Lower lobe of right lung (tissue), 2 donors: ENCODE results near the gene MUCL3. TPM values are rescaled to one million over a fixed set of nuclear protein-coding genes. Genes with fewer than 3 reads are reported as not detected.

ENCODE experiments used
- ATAC-seq, 2 donors: fragments of 200-7000 bp; cut with Tn5 transposase; one replicate each; pipeline ENCODE4 v1.9.1; 2020 to 2022; ENCODE audit warnings: mild to moderate bottlenecking in 2 of 2, moderate library complexity in 2 of 2
- DNase-seq: peaks from one replicate; pipeline ENCODE4 v3.0.0-alpha.2; 2020
- H3K27ac ChIP-seq: fragments of 200-600 bp; one replicate; pipeline ENCODE4 v1.8.0; 2022
- H3K27me3 ChIP-seq: fragments of 200-600 bp; one replicate; pipeline ENCODE4 v1.8.0; 2022; ENCODE audit warnings: low read depth
- H3K36me3 ChIP-seq: fragments of 200-600 bp; one replicate; pipeline ENCODE4 v1.8.0; 2022; ENCODE audit warnings: mild to moderate bottlenecking
- H3K4me1 ChIP-seq: fragments of 200-600 bp; one replicate; pipeline ENCODE4 v1.8.0; 2022
- H3K4me3 ChIP-seq: fragments of 200-600 bp; one replicate; pipeline ENCODE4 v1.8.0; 2022; ENCODE audit warnings: mild to moderate bottlenecking
- H3K9me3 ChIP-seq: fragments of 200-600 bp; one replicate; pipeline ENCODE4 v1.8.0; 2022
- intact Hi-C: fragments of 100-400 bp; cut with DNase I; formaldehyde crosslinking; loops from one replicate; pipeline ENCODE4 v1.11.0; 2022
- long read RNA-seq: library from polyadenylated mRNA; unstranded; transcript quantifications from one replicate; pipeline ENCODE4 v2.0.0, GENCODE V29; 2021
- total RNA-seq: library from RNA; stranded (reverse); fragmentation: NEBNext Ultra II Directional; extraction: Animal tissue kit (Norgen Biotek cat#: 25700); gene quantifications from one replicate; pipeline ENCODE4 v1.2.1, GENCODE V29; 2021
- TF ChIP-seq, protein P1 (sequence below): fragments of 200-600 bp; IDR thresholded peaks from one replicate; pipeline ENCODE4 v1.8.0; 2022; ENCODE audit warnings: antibody characterized with exemption, mild to moderate bottlenecking
- donor health status: DM: no; HTN: yes; CAD: no; lungs with severe emphysema.

The MUCL3 gene, protein sequence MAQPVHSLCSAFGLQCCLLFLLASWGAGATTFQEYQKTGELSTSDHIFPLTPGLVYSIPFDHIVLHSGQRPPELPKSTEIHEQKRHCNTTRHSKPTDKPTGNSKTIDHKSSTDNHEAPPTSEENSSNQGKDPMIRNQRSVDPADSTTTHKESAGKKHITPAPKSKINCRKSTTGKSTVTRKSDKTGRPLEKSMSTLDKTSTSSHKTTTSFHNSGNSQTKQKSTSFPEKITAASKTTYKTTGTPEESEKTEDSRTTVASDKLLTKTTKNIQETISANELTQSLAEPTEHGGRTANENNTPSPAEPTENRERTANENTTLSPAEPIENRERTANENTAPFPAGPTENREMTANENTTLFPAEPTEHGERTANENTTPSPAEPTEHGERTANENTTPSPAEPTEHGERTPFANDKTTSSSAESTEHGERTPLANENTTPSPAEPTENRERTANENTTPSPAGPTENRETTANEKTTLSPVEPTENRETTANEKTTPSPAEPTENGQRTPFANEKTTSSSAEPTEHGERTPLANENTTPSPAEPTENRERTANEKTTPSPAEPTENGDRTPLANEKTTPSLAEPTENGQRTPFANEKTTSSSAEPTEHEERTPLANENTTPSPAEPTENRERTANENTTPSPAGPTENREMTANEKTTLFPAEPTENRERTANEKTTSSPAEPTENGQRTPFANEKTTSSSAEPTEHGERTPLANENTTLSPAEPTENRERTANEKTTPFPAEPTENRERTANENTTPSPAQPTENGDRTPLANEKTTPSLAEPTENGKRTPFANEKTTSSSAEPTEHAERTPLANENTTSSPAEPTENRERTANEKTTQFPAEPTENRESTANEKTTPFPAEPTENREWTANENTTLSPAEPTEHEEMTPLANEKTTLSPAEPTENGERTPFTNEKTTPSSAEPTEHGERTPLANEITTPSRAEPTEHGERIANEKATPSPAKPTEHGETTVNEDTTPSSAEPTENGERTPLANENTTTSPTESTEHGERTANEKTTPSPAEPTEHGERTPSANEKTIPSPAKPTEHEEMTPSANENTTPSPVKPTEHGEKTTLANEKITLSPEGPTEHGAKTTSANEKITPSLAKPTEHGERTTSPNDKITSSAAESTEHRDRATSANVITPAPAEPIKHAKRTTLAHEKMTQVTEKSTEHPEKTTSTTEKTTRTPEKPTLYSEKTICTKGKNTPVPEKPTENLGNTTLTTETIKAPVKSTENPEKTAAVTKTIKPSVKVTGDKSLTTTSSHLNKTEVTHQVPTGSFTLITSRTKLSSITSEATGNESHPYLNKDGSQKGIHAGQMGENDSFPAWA (N-terminal part only)
- total RNA-seq = 5.3 TPM
- long read RNA-seq, partial matches to known transcripts = 0 of 5 reads
- long read RNA-seq, other reads (novel, unspliced or antisense) = 5 of 5 reads

DNA sequence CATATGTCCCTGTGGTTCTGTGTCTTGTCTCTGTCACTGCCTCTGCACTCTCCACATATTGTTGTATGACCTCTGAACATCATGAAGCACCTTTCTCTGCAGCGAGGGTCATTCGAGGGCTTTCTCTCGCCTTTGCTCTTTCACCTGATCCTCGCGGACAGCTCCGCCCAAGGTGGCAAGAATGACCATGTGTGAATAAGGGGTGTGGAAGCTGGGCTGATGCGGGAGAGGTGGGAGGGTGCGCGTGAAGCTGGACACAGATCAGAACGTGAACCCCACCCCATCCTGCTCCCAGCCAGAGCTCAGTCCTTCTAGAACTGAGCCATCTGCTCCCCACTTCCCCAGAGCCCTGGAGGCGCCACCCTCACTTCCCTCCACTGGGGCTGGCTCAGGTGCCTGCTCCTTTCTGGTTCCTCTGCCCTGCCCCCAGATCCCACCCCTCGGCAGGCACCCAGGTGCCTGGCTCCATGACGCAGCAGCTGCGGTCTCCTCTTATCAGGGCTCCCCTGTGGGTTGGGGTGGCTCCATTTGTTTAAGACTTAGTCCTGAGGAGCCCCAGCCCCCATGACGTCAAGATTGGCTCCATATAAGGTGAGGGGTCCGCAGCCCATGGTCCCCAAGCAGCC, at the start of gene MUCL3:
MUCL3 (plus strand) TSS at position 613 of the 626 bp plus-strand sequence. CDS start 27 bp downstream, outside the sequence.
- Histone ChIP-seq H3K36me3 (no peaks in the 10 kb centered on the region), H3K27me3 (no peaks in the 10 kb centered on the region), H3K4me1 (peaks cover 22% of the 10 kb centered on the region), H3K9me3 (no peaks in the 10 kb centered on the region), H3K27ac (no peak within 1 kb of the TSS), H3K4me3 (no peak within 1 kb of the TSS)
- TF ChIP-seq, protein P1, sequence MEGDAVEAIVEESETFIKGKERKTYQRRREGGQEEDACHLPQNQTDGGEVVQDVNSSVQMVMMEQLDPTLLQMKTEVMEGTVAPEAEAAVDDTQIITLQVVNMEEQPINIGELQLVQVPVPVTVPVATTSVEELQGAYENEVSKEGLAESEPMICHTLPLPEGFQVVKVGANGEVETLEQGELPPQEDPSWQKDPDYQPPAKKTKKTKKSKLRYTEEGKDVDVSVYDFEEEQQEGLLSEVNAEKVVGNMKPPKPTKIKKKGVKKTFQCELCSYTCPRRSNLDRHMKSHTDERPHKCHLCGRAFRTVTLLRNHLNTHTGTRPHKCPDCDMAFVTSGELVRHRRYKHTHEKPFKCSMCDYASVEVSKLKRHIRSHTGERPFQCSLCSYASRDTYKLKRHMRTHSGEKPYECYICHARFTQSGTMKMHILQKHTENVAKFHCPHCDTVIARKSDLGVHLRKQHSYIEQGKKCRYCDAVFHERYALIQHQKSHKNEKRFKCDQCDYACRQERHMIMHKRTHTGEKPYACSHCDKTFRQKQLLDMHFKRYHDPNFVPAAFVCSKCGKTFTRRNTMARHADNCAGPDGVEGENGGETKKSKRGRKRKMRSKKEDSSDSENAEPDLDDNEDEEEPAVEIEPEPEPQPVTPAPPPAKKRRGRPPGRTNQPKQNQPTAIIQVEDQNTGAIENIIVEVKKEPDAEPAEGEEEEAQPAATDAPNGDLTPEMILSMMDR = no peak
- ATAC-seq = no peak
- intact Hi-C loops = no loop called here
- DNase-seq = no peak

DNA sequence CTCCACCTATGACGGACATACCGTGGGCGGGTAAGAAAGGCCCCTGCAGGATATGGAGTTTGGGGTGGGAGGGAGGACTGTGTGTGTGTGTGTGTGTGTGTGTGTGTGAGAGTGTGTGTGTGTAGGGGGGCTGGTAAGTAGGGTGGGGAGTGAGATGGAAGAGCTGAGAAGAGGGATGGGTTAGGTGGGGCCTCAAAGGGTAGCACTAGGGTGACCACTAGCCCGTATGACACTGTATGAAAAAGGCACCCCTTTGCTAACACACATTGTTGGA, 49.4 kb upstream of the MUCL3 start:
- no peak overlapping the region for H3K27ac ChIP-seq
- TF ChIP-seq, protein P1 = no peak

DNA sequence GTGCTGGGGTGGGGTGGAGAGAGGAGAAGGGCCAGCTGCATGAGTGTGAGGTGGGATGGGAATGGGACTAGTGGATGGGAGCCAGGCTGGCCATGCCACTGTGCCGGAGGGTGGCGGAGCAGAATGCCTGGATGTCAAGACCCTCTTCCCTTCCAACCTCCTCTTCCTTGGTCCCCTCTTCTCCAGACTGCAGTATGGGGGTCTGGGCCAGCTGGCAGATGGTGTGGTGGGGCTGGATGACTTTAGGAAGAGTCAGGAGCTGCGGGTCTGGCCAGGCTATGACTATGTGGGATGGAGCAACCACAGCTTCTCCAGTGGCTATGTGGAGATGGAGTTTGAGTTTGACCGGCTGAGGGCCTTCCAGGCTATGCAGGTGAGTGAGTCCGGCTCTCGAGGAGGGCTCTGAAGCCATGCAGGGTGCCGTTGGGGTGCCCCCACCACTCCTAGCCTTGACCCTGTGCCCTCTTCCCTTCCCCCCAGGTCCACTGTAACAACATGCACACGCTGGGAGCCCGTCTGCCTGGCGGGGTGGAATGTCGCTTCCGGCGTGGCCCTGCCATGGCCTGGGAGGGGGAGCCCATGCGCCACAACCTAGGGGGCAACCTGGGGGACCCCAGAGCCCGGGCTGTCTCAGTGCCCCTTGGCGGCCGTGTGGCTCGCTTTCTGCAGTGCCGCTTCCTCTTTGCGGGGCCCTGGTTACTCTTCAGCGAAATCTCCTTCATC, 48.8 kb upstream of the MUCL3 start:
- DNase-seq (no peak), ATAC-seq (no peak)
- TF ChIP-seq, protein P1 = no peak
- no peak overlapping the region for H3K27ac ChIP-seq
- H3K36me3 ChIP-seq = peaks cover 66% of the 10 kb centered on the region
- no peaks in the 10 kb centered on the region for H3K9me3 ChIP-seq
- intact Hi-C loops = no loop called here
- H3K4me3 ChIP-seq = no peak overlapping the region
- peaks cover 5% of the 10 kb centered on the region for H3K4me1 ChIP-seq
- H3K27me3 ChIP-seq = no peaks in the 10 kb centered on the region

More for the DNA sequence above, 49.4 kb upstream of the MUCL3 start:
- Histone ChIP-seq H3K9me3 (no peaks in the 10 kb centered on the region), H3K4me3 (no peak overlapping the region), H3K36me3 (peaks cover 66% of the 10 kb centered on the region), H3K27me3 (no peaks in the 10 kb centered on the region), H3K4me1 (peaks cover 10% of the 10 kb centered on the region)
- intact Hi-C loops = no loop called here
- ATAC-seq (no peak), DNase-seq (no peak)

DNA sequence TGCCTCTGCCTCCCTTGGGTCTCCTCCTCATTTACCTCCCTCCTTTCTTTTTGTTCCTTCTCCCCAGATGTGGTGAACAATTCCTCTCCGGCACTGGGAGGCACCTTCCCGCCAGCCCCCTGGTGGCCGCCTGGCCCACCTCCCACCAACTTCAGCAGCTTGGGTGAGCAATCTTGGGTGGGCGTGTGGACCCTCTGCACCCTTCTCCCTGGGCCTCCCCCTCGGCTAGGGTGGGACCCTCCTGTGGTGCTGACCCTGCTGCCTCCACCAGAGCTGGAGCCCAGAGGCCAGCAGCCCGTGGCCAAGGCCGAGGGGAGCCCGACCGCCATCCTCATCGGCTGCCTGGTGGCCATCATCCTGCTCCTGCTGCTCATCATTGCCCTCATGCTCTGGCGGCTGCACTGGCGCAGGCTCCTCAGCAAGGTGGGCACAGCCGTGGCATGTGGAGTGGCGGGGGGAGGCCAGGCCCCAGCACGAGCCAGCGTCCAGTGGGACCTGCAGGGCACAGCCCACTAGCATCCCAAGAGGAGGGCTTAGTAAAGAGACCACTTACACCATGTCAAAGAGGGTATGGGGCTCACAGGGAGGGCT, 47.7 kb upstream of the MUCL3 start:
- DNase-seq (no peak), ATAC-seq (no peak)
- intact Hi-C loops = no loop called here
- no peaks in the 10 kb centered on the region for H3K27me3 ChIP-seq
- no peak overlapping the region for H3K4me3 ChIP-seq
- no peaks in the 10 kb centered on the region for H3K4me1 ChIP-seq
- TF ChIP-seq, protein P1 = no peak
- peaks cover 76% of the 10 kb centered on the region for H3K36me3 ChIP-seq
- H3K27ac ChIP-seq = no peak overlapping the region
- H3K9me3 ChIP-seq = no peaks in the 10 kb centered on the region
